H1 (cell line): ENCODE results near the gene CCNE1. TPM values are rescaled to one million over a fixed set of nuclear protein-coding genes. Genes with fewer than 3 reads are reported as not detected.

Source experiments
- CTCF ChIA-PET: fragments of 300-600 bp; sonication (Branson Sonifier 250); formaldehyde crosslinking; loops from one replicate; lab custom pipeline; 2021; ENCODE audit not compliant: partially characterized antibody; lab: Charles Lee
- POLR2A ChIA-PET: fragments of 300-600 bp; sonication (Branson Sonifier 250); formaldehyde crosslinking; loops from one replicate; lab custom pipeline; 2021; ENCODE audit warnings: inconsistent platforms; ENCODE audit not compliant: partially characterized antibody; lab: Charles Lee
- DNase-seq, 2 experiments: peaks; one replicate each; pipeline versions ENCODE4 v3.0.0 to v3.0.0-alpha.2; 2010 to 2022; ENCODE audit warnings: low spot score in 2 of 2, low read depth in 1 of 2, mixed read lengths in 1 of 2
- FAIRE-seq: peaks from 2 replicates; lab custom pipeline; 2011; peaks lifted over from hg19 to GRCh38; lab: Jason Lieb, UNC
- H2AFZ ChIP-seq: 2 replicates; pipeline ENCODE4 v1.8.1; 2012; ENCODE audit warnings: low read length, inconsistent platforms
- H2AK5ac ChIP-seq: 2 replicates; pipeline ENCODE4 v1.6.1; 2013; ENCODE audit warnings: low read depth, low read length
- H2BK120ac ChIP-seq: replicated peaks from 2 replicates; pipeline ENCODE3; 2013; ENCODE audit warnings: low read depth, low read length, inconsistent platforms
- H2BK12ac ChIP-seq: 2 replicates; pipeline ENCODE4 v1.6.1; 2013; ENCODE audit warnings: low read depth, low read length
- H2BK15ac ChIP-seq: 2 replicates; pipeline ENCODE4 v1.6.1; 2013; ENCODE audit warnings: low read length
- H2BK20ac ChIP-seq: 2 replicates; pipeline ENCODE4 v1.6.1; 2013; ENCODE audit warnings: low read length
- H2BK5ac ChIP-seq: 2 replicates; pipeline ENCODE4 v1.6.1; 2013; ENCODE audit warnings: low read depth, low read length
- H3K14ac ChIP-seq: 2 replicates; pipeline ENCODE4 v1.6.1; 2013; ENCODE audit warnings: inconsistent platforms; ENCODE audit not compliant: insufficient read length
- H3K18ac ChIP-seq: 2 replicates; pipeline ENCODE4 v1.6.1; 2013; ENCODE audit warnings: low read length; ENCODE audit errors: extremely low read depth
- H3K23ac ChIP-seq: 2 replicates; pipeline ENCODE4 v1.6.1; 2013; ENCODE audit warnings: inconsistent platforms; ENCODE audit not compliant: insufficient read length
- H3K23me2 ChIP-seq: 2 replicates; pipeline ENCODE4 v1.6.1; 2013; ENCODE audit warnings: low read depth, low read length
- H3K27ac ChIP-seq: 2 replicates; pipeline ENCODE4 v1.6.1; 2011; ENCODE audit warnings: low read depth, low read length, inconsistent platforms
- H3K27me3 ChIP-seq, 4 experiments: replicated peaks in 1 of 4; 1 replicate in 1 of 4; 2 replicates in 3 of 4; pipeline versions ENCODE4 v1.6.1 to v1.8.1; 2011 to 2013; ENCODE audit warnings: low read length in 3 of 4, mild to moderate bottlenecking in 3 of 4, inconsistent platforms in 2 of 4, mixed read lengths in 2 of 4, moderate library complexity in 1 of 4; ENCODE audit not compliant: control insufficient read depth in 3 of 4, insufficient read depth in 3 of 4; ENCODE audit errors: extremely low read depth in 1 of 4
- H3K36me3 ChIP-seq, 4 experiments: 2 replicates each; pipeline versions ENCODE4 v1.6.1 to v1.8.1; 2011 to 2013; ENCODE audit warnings: mild to moderate bottlenecking in 4 of 4, low read length in 3 of 4, moderate library complexity in 2 of 4, control low read depth in 1 of 4, inconsistent platforms in 1 of 4; ENCODE audit not compliant: insufficient read depth in 4 of 4, control insufficient read depth in 2 of 4
- H3K4ac ChIP-seq: replicated peaks from 2 replicates; pipeline ENCODE3; 2013; ENCODE audit warnings: low read length, low read depth, mixed read lengths, inconsistent platforms; ENCODE audit not compliant: insufficient read length
- H3K4me1 ChIP-seq, 4 experiments: replicated peaks in 1 of 4; 1 replicate in 1 of 4; 2 replicates in 3 of 4; pipeline versions ENCODE4 v1.6.1 to v1.8.1; 2011 to 2013; ENCODE audit warnings: low read length in 3 of 4, inconsistent platforms in 2 of 4, mixed read lengths in 1 of 4; ENCODE audit not compliant: insufficient read depth in 4 of 4, control insufficient read depth in 3 of 4
- H3K4me2 ChIP-seq, 2 experiments: 2 replicates each; pipeline versions ENCODE4 v1.6.1 to v1.8.1; 2011 to 2013; ENCODE audit warnings: low read depth in 2 of 2, low read length in 2 of 2, control low read depth in 1 of 2, inconsistent platforms in 1 of 2, mild to moderate bottlenecking in 1 of 2; ENCODE audit not compliant: insufficient read depth in 1 of 2
- H3K4me3 ChIP-seq, 4 experiments: fragments of 200-600, 300-600 bp in 1 of 4; sonication (generic), shearing (Covaris generic), sonication (Bioruptor Twin) in 1 of 4; 2 replicates each; pipeline versions ENCODE4 v1.5.1 to v1.8.1; 2011 to 2016; ENCODE audit warnings: low read length in 4 of 4, low read depth in 3 of 4, control low read depth in 2 of 4, inconsistent platforms in 2 of 4, mild to moderate bottlenecking in 2 of 4, mixed read lengths in 1 of 4, moderate library complexity in 1 of 4; ENCODE audit not compliant: insufficient read depth in 2 of 4; ENCODE audit errors: extremely low read depth in 1 of 4
- H3K56ac ChIP-seq: replicated peaks from 2 replicates; pipeline ENCODE3; 2013; ENCODE audit warnings: low read depth, mild to moderate bottlenecking, mixed read lengths, low read length, inconsistent platforms; ENCODE audit not compliant: insufficient read length
- H3K79me1 ChIP-seq: 2 replicates; pipeline ENCODE4 v1.6.1; 2013; ENCODE audit warnings: low read depth, low read length, control low read depth
- H3K79me2 ChIP-seq, 2 experiments: 2 replicates each; pipeline versions ENCODE4 v1.6.1 to v1.8.1; 2012 to 2013; ENCODE audit warnings: low read length in 2 of 2, mild to moderate bottlenecking in 2 of 2, inconsistent platforms in 1 of 2; ENCODE audit not compliant: insufficient read depth in 2 of 2, control insufficient read depth in 1 of 2
- H3K9ac ChIP-seq, 4 experiments: replicated peaks in 1 of 4; 1 replicate in 1 of 4; 2 replicates in 3 of 4; pipeline versions ENCODE4 v1.6.1 to v1.8.1; 2011 to 2013; ENCODE audit warnings: low read depth in 3 of 4, low read length in 3 of 4, control low read depth in 2 of 4, mild to moderate bottlenecking in 2 of 4, moderate library complexity in 2 of 4, inconsistent platforms in 1 of 4; ENCODE audit errors: extremely low read depth in 1 of 4
- H3K9me3 ChIP-seq, 2 experiments: 2 replicates each; pipeline versions ENCODE4 v1.6.1 to v1.8.1; 2012 to 2013; ENCODE audit warnings: mild to moderate bottlenecking in 2 of 2, moderate library complexity in 2 of 2, control low read depth in 1 of 2, inconsistent platforms in 1 of 2, low read depth in 1 of 2, low read length in 1 of 2, mixed read lengths in 1 of 2; ENCODE audit not compliant: insufficient read depth in 2 of 2
- H4K20me1 ChIP-seq, 2 experiments: replicated peaks in 1 of 2; 2 replicates each; pipeline versions ENCODE3 to v1.8.1; 2011 to 2013; ENCODE audit warnings: inconsistent platforms in 2 of 2, low read length in 2 of 2, mild to moderate bottlenecking in 1 of 2; ENCODE audit not compliant: insufficient read depth in 2 of 2, control insufficient read depth in 1 of 2
- H4K5ac ChIP-seq: 2 replicates; pipeline ENCODE4 v1.6.1; 2013; ENCODE audit warnings: low read length, low read depth, mixed read lengths, inconsistent platforms; ENCODE audit not compliant: insufficient read length
- H4K8ac ChIP-seq: 2 replicates; pipeline ENCODE4 v1.8.0; 2013; ENCODE audit warnings: mild to moderate bottlenecking, moderate library complexity, low read length, inconsistent platforms; ENCODE audit not compliant: insufficient read depth; ENCODE audit errors: extremely low read depth
- H4K91ac ChIP-seq: replicated peaks from 2 replicates; pipeline ENCODE3; 2013; ENCODE audit warnings: low read length, mixed read lengths, inconsistent platforms; ENCODE audit not compliant: insufficient read length
- BACH1 ChIP-seq: IDR thresholded peaks from 2 replicates; pipeline ENCODE4 v1.6.1; 2012; ENCODE audit warnings: low read length, improper control_type of control experiment
- CBX5 ChIP-seq: fragments of 300-800, 300-1000 bp; sonication (generic); IDR thresholded peaks from 2 replicates; pipeline ENCODE4 v1.7.1; 2016; ENCODE audit warnings: antibody characterized with exemption, low read length, low read depth
- CREB1 ChIP-seq: IDR thresholded peaks from 2 replicates; pipeline ENCODE4 v1.6.1; 2012; ENCODE audit warnings: inconsistent platforms
- KDM4A ChIP-seq: IDR thresholded peaks from one replicate; pipeline ENCODE4 v1.7.1; 2012; ENCODE audit warnings: low read depth, mild to moderate bottlenecking, moderate library complexity, low read length, inconsistent platforms; ENCODE audit not compliant: severe bottlenecking
- KDM5A ChIP-seq: fragments of 200-600 bp; IDR thresholded peaks from 2 replicates; pipeline ENCODE4 v1.7.1; 2012; ENCODE audit warnings: mild to moderate bottlenecking, low read length, inconsistent platforms, mixed read lengths
- MAFK ChIP-seq: IDR thresholded peaks from 2 replicates; pipeline ENCODE4 v1.6.1; 2012; ENCODE audit warnings: low read depth, mild to moderate bottlenecking, improper control_type of control experiment, low read length
- NRF1 ChIP-seq: IDR thresholded peaks from 2 replicates; pipeline ENCODE4 v1.6.1; 2011; ENCODE audit warnings: mild to moderate bottlenecking, low read depth, low read length, improper control_type of control experiment
- RXRA ChIP-seq: IDR thresholded peaks from 2 replicates; pipeline ENCODE4 v1.6.1; 2011; ENCODE audit warnings: low read depth, mild to moderate bottlenecking, low read length, moderate library complexity; ENCODE audit not compliant: insufficient read depth
- SIX5 ChIP-seq: IDR thresholded peaks from 2 replicates; pipeline ENCODE4 v1.6.1; 2011; ENCODE audit warnings: mild to moderate bottlenecking, low read depth, low read length
- SP1 ChIP-seq: IDR thresholded peaks from 2 replicates; pipeline ENCODE4 v1.6.1; 2011; ENCODE audit warnings: low read depth, low read length
- ZNF274 ChIP-seq: IDR thresholded peaks from 2 replicates; pipeline ENCODE4 v1.7.0; 2012; ENCODE audit warnings: low read length, borderline replicate concordance; ENCODE audit errors: extremely low read depth
- WGBS, 2 experiments: shearing (Covaris generic) in 1 of 2; methylation state at CpG; one replicate each; pipeline versions ENCODE4 v1.1.6 to v1.1.7; 2013 to 2015; ENCODE audit warnings: low lambda C conversion rate in 2 of 2, mixed read lengths in 2 of 2, inconsistent platforms in 1 of 2, low coverage in 1 of 2, missing lambda C conversion rate in 1 of 2; ENCODE audit not compliant: insufficient replicate concordance in 2 of 2, insufficient coverage in 1 of 2, insufficient read length in 1 of 2; ENCODE audit errors: extremely low coverage in 1 of 2, missing lambda C conversion rate in 1 of 2; 5-methylcytosine and 5-hydroxymethylcytosine counted together
- polyA plus RNA-seq, 7 experiments: library from polyadenylated mRNA; depleted of rRNA in 3 of 7; stranded (reverse) in 5 of 7; unstranded in 2 of 7; fragments of >200 nt in 5 of 7; fragments of 200-250 nt in 2 of 7; gene quantifications; 1 replicate in 5 of 7; 2 replicates in 1 of 7; 4 replicates in 1 of 7; pipeline versions ENCODE4 v1.2.1 to v1.2.3, GENCODE V29; 2011 to 2013; ENCODE audit warnings: missing spikeins in 2 of 7, mixed read lengths in 2 of 7
- total RNA-seq: library from RNA; stranded (reverse); fragmentation: NEBNext Ultra II Directional; extraction: Animal tissue kit (Norgen Biotek cat#: 25700); gene quantifications from 2 replicates; pipeline ENCODE4 v1.2.1, GENCODE V29; 2021
- TF ChIP-seq, protein P1 (sequence below): IDR thresholded peaks from 2 replicates; pipeline ENCODE4 v1.6.1; 2012; ENCODE audit warnings: inconsistent platforms
- TF ChIP-seq, protein P2 (sequence below): IDR thresholded peaks from 2 replicates; pipeline ENCODE4 v1.6.1; 2012; ENCODE audit warnings: inconsistent platforms

CCNE1 gene
- total and polyA plus RNA-seq, 2 of the 8 experiments (the other 6 are each of a cell fraction or from before 2014, with no cell fraction given): 43.2 to 44.6 TPM

DNA sequence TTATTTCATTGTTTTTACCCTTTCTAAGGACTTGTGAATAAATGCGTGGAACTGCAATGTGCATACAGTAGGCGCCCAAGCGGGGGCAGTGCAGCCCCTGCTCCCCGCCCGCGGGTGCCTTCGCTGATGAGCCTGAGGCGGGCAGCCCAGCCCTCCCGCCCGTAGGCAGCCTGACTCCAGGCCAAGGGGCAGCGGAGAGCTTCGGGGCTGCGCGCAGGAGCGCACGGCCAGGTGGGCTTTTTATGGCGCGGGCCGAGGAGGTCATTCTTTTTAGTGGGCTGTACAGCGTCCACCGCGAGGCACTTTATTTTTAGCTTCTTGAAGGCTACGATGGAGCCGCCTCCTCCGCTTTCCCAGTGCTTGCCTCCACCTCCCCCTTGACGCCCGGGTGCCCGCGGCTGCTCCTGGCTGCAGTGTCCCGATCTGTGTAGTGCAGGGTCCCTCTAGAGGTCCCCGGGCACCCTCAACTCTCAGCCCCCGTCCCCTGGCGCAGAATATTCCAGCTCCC is 60.5 kb downstream of the CCNE1 start:
- no peak overlapping the region for H3K4ac ChIP-seq
- H3K79me2 ChIP-seq: no peaks in the 10 kb centered on the region
- H3K23ac ChIP-seq: no peak overlapping the region
- no peak overlapping the region for H4K8ac ChIP-seq
- POLR2A ChIA-PET: interaction anchor here (1.2 to 1.3 kb wide), 2 partner anchors 112 to 142 kb away, joined by 3 to 4 read pairs; no protein-coding TSS in a partner anchor
- no peak overlapping the region for H2BK12ac ChIP-seq
- H4K91ac ChIP-seq: no peak overlapping the region
- 0 out of 2 replicates have a peak overlapping the region, but pooled peaks have one; percentile 59 for H2AFZ ChIP-seq
- peaks cover 0 to 14% (median 10%) of the 10 kb centered on the region in 4 experiments; a peak in 6 of 7 replicates for H3K27me3 ChIP-seq
- H2BK5ac ChIP-seq: no peak overlapping the region
- FAIRE-seq: no peak
- H3K27ac ChIP-seq: no peak overlapping the region
- no peaks in the 10 kb centered on the region for H3K36me3 ChIP-seq
- no peak overlapping the region for H4K5ac ChIP-seq
- CTCF ChIA-PET: interaction anchor here (0.6 to 8.8 kb wide), 41 partner anchors 8 to 1943 kb away, joined by 3 to 134 read pairs (median 5); no protein-coding TSS in a partner anchor
- no peak overlapping the region for H2AK5ac ChIP-seq
- H3K4me2 ChIP-seq: peak overlapping the region; percentile 40 to 87
- peaks cover 0 to 4% (median 1%) of the 10 kb centered on the region in 4 experiments; a peak in 4 of 7 replicates for H3K4me1 ChIP-seq
- no peak overlapping the region for H3K18ac ChIP-seq
- peak in 1 of 2 experiments; percentile 69 for DNase-seq
- H3K56ac ChIP-seq: no peak overlapping the region
- H4K20me1 ChIP-seq: no peaks in the 10 kb centered on the region
- no peaks in the 10 kb centered on the region for H3K79me1 ChIP-seq
- H2BK120ac ChIP-seq: no peak overlapping the region
- H3K4me3 ChIP-seq: peak overlapping the region; percentile 33 to 70 (median 35); a peak in 7 of 8 replicates
- 8% methylated on average over 30 of the region's 33 CpGs; no CpG with 5 or more reads in 1 of the 2 experiments for whole genome bisulfite sequencing, 2 experiments
- no peak overlapping the region for H3K9ac ChIP-seq
- no peak overlapping the region for H2BK15ac ChIP-seq
- H3K23me2 ChIP-seq: peaks cover 9% of the 10 kb centered on the region; the same call in 1 of the 2 replicates
- H3K9me3 ChIP-seq: 0 out of 4 replicates have a peak, but pooled peaks cover 0 to 3% of the 10 kb centered on the region in 2 experiments
- no peak overlapping the region for H3K14ac ChIP-seq
- H2BK20ac ChIP-seq: no peak overlapping the region
- TF ChIP-seq KDM4A (peak; percentile 5), BACH1 (peak; percentile 67), KDM5A (no peak), CREB1 (no peak), NRF1 (no peak), RXRA (no peak), ZNF274 (no peak), CBX5 (no peak), MAFK (no peak), SIX5 (no peak), SP1 (no peak)
- TF ChIP-seq, protein P1, sequence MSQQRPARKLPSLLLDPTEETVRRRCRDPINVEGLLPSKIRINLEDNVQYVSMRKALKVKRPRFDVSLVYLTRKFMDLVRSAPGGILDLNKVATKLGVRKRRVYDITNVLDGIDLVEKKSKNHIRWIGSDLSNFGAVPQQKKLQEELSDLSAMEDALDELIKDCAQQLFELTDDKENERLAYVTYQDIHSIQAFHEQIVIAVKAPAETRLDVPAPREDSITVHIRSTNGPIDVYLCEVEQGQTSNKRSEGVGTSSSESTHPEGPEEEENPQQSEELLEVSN: no peak
- TF ChIP-seq, protein P2, sequence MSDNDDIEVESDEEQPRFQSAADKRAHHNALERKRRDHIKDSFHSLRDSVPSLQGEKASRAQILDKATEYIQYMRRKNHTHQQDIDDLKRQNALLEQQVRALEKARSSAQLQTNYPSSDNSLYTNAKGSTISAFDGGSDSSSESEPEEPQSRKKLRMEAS: no peak
